DND-41 (cell line): ENCODE measurements around the gene KCNB1.

Experiments used
- ATAC-seq: fragments of 200-7000 bp; cut with Tn5 transposase; 3 replicates; pipeline ENCODE4 v1.9.1; 2021; ENCODE audit warnings: low read depth; ENCODE audit not compliant: insufficient read depth
- DNase-seq: peaks from one replicate; pipeline ENCODE4 v3.0.0-alpha.2; 2020
- H2AFZ ChIP-seq: 2 replicates; pipeline ENCODE4 v1.6.0; 2012; ENCODE audit warnings: low read depth, low read length
- H3K27ac ChIP-seq: 2 replicates; pipeline ENCODE4 v1.5.1; 2012; ENCODE audit warnings: low read length, inconsistent platforms
- H3K27me3 ChIP-seq: fragments of 200-600 bp; sonication (generic); 2 replicates; pipeline ENCODE4 v1.6.0; 2012; ENCODE audit warnings: low read length, mild to moderate bottlenecking, inconsistent platforms; ENCODE audit not compliant: insufficient read depth, poor library complexity
- H3K36me3 ChIP-seq: 2 replicates; pipeline ENCODE4 v1.5.1; 2012; ENCODE audit warnings: low read length, inconsistent platforms; ENCODE audit not compliant: insufficient read depth
- H3K4me1 ChIP-seq: 2 replicates; pipeline ENCODE4 v1.5.1; 2012; ENCODE audit warnings: mild to moderate bottlenecking, low read length; ENCODE audit not compliant: insufficient read depth
- H3K4me2 ChIP-seq: 2 replicates; pipeline ENCODE4 v1.6.0; 2012; ENCODE audit warnings: mild to moderate bottlenecking, moderate library complexity, low read length, inconsistent platforms; ENCODE audit not compliant: insufficient read depth
- H3K4me3 ChIP-seq, 2 experiments: fragments of 200-600 bp in 1 of 2; shearing (Covaris generic) in 1 of 2; 2 replicates each; pipeline ENCODE4 v1.5.1; 2012 to 2016; ENCODE audit warnings: inconsistent platforms in 2 of 2, low read length in 2 of 2, mild to moderate bottlenecking in 2 of 2, low read depth in 1 of 2, moderate library complexity in 1 of 2
- H3K79me2 ChIP-seq: 2 replicates; pipeline ENCODE4 v1.6.0; 2012; ENCODE audit warnings: low read length, inconsistent platforms; ENCODE audit not compliant: insufficient read depth
- H3K9ac ChIP-seq: 2 replicates; pipeline ENCODE4 v1.6.0; 2012; ENCODE audit warnings: low read depth, mild to moderate bottlenecking, inconsistent platforms, low read length, moderate library complexity
- H3K9me3 ChIP-seq: 2 replicates; pipeline ENCODE4 v1.5.1; 2012; ENCODE audit warnings: low read length, moderate library complexity, mild to moderate bottlenecking, inconsistent platforms; ENCODE audit not compliant: insufficient read depth, severe bottlenecking
- H4K20me1 ChIP-seq: 2 replicates; pipeline ENCODE4 v1.6.0; 2012; ENCODE audit warnings: low read length; ENCODE audit not compliant: insufficient read depth
- EZH2 ChIP-seq: IDR thresholded peaks from 3 replicates; pipeline ENCODE4 v1.6.1; 2012; ENCODE audit warnings: borderline replicate concordance, low read depth, mild to moderate bottlenecking, moderate library complexity, low read length, inconsistent platforms; ENCODE audit not compliant: severe bottlenecking
- TF ChIP-seq, protein P1 (sequence below): IDR thresholded peaks from 2 replicates; pipeline ENCODE4 v1.5.1; 2012; ENCODE audit warnings: borderline replicate concordance, low read length, moderate library complexity, mild to moderate bottlenecking; ENCODE audit not compliant: poor library complexity, severe bottlenecking; ENCODE audit errors: extremely low read depth

Gene KCNB1

DNA sequence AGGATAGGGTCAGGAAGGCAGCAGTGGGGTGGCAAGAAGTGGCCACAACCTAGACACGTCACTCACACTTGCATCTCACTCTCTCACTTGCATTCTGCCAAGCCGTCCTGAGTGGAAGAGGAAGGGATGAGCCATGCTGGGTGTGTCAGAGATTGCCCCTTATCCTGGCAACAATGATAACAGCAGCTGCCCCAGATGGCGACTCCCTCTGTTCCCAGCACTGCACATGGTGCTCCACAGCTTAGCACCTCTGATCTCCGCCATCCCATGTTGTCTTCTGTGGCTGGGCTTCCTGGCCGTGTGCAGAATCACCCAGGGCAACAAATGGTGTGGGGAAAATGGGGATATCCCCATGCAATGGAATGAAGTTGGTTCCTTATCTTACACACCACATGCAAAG is 11.1 kb downstream of the KCNB1 start:
- ATAC-seq (no peak), DNase-seq (no peak)
- Histone ChIP-seq H3K9me3 (no peaks in the 10 kb centered on the region), H3K36me3 (no peaks in the 10 kb centered on the region), H3K4me2 (no peak overlapping the region), H3K27ac (no peak overlapping the region), H3K9ac (no peak overlapping the region), H2AFZ (no peak overlapping the region), H4K20me1 (peaks cover 5% of the 10 kb centered on the region; the same call in 1 of the 2 replicates), H3K27me3 (peaks cover 25% of the 10 kb centered on the region), H3K4me3 (no peak overlapping the region), H3K4me1 (no peaks in the 10 kb centered on the region), H3K79me2 (no peaks in the 10 kb centered on the region)
- TF ChIP-seq EZH2: no peak
- TF ChIP-seq, protein P1, sequence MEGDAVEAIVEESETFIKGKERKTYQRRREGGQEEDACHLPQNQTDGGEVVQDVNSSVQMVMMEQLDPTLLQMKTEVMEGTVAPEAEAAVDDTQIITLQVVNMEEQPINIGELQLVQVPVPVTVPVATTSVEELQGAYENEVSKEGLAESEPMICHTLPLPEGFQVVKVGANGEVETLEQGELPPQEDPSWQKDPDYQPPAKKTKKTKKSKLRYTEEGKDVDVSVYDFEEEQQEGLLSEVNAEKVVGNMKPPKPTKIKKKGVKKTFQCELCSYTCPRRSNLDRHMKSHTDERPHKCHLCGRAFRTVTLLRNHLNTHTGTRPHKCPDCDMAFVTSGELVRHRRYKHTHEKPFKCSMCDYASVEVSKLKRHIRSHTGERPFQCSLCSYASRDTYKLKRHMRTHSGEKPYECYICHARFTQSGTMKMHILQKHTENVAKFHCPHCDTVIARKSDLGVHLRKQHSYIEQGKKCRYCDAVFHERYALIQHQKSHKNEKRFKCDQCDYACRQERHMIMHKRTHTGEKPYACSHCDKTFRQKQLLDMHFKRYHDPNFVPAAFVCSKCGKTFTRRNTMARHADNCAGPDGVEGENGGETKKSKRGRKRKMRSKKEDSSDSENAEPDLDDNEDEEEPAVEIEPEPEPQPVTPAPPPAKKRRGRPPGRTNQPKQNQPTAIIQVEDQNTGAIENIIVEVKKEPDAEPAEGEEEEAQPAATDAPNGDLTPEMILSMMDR: no peak

DNA sequence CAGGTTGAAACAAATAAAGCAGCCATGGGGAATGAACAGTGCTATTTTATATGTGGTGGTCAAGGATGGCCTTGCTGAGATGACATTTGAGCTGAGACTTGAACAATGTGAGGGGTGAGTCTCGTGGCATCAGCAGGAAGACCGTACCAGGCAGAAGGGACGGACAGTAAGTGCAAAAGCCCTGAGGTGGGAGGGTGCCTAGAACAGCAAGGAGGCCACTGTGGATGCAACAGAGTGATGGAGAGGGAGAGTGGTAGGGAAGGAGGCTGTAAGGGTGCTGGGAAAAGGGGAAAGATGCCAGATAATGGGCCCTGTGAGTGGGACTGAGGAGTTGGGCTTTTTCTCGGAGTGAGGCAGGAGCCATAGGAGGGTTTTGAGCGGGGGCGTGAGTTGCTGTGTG is 11.5 kb downstream of the KCNB1 start:
- H3K79me2 ChIP-seq: no peaks in the 10 kb centered on the region
- no peak overlapping the region for H3K4me2 ChIP-seq
- H3K9me3 ChIP-seq: no peaks in the 10 kb centered on the region
- DNase-seq (no peak), ATAC-seq (no peak)
- no peak overlapping the region for H3K27ac ChIP-seq
- no peaks in the 10 kb centered on the region for H3K4me1 ChIP-seq
- H4K20me1 ChIP-seq: peaks cover 5% of the 10 kb centered on the region; the same call in 1 of the 2 replicates
- H3K36me3 ChIP-seq: no peaks in the 10 kb centered on the region
- no peak overlapping the region for H3K4me3 ChIP-seq
- H3K9ac ChIP-seq: no peak overlapping the region
- no peak for TF ChIP-seq EZH2
- TF ChIP-seq, protein P1: no peak
- H2AFZ ChIP-seq: no peak overlapping the region
- peaks cover 21% of the 10 kb centered on the region for H3K27me3 ChIP-seq

DNA sequence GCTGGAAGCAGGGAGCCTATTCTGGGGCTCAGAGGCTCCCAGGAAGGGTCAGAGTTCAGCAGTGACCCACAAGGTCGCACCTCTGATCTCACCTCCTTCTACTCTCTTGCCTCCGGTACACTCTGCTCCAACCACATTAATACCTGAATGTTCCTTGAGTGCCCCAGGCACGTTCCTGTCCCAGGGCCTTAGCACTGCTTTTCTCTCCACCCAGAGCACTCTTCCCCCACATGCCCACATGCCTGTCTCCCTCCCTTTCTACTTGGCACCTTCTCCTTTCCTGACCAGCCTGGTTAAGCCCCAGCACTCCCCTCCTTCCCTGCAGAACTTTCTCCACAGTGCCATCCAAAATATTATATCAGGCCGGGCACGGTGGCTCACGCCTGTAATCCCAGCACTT is 13.4 kb downstream of the KCNB1 start:
- H3K79me2 ChIP-seq: no peaks in the 10 kb centered on the region
- H3K4me2 ChIP-seq: no peak overlapping the region
- H2AFZ ChIP-seq: no peak overlapping the region
- no peaks in the 10 kb centered on the region for H3K4me1 ChIP-seq
- DNase-seq (no peak), ATAC-seq (no peak)
- peaks cover 18% of the 10 kb centered on the region for H3K27me3 ChIP-seq
- peaks cover 5% of the 10 kb centered on the region; the same call in 1 of the 2 replicates for H4K20me1 ChIP-seq
- H3K27ac ChIP-seq: no peak overlapping the region
- H3K4me3 ChIP-seq: no peak overlapping the region
- no peak for TF ChIP-seq EZH2
- TF ChIP-seq, protein P1: no peak
- no peak overlapping the region for H3K9ac ChIP-seq
- no peaks in the 10 kb centered on the region for H3K36me3 ChIP-seq
- H3K9me3 ChIP-seq: no peaks in the 10 kb centered on the region

DNA sequence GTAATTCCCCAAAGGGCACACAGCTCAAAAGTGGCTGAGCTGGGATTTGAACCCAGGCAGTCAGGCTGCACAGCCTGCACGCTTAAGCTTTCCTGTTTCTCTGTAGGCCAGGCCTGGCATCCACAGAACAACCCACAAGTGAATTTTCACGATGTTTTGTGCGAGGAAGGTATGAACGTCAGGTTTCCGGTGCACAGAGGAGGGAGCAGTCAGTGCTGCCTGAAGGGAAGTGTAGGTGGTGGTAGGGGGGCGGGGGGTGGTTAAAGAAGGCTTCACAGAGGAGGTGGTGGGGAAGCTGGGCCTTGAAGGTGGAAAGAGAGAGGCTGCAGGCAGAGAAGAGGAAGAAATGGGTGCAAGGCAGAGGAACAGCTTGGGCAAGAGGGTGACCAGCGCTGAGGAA is 14.1 kb downstream of the KCNB1 start:
- no peaks in the 10 kb centered on the region for H3K4me1 ChIP-seq
- TF ChIP-seq, protein P1: no peak
- TF ChIP-seq EZH2: no peak
- DNase-seq: no peak
- peaks cover 18% of the 10 kb centered on the region for H3K27me3 ChIP-seq
- no peak overlapping the region for H3K9ac ChIP-seq
- peaks cover 5% of the 10 kb centered on the region; the same call in 1 of the 2 replicates for H4K20me1 ChIP-seq
- no peak overlapping the region for H3K4me2 ChIP-seq
- no peak for ATAC-seq
- H3K79me2 ChIP-seq: no peaks in the 10 kb centered on the region
- H2AFZ ChIP-seq: no peak overlapping the region
- no peaks in the 10 kb centered on the region for H3K9me3 ChIP-seq
- H3K36me3 ChIP-seq: no peaks in the 10 kb centered on the region
- H3K27ac ChIP-seq: no peak overlapping the region
- no peak overlapping the region for H3K4me3 ChIP-seq
